A549 treated with Mapracorat at 1 μM for 4 hours (cell line): ENCODE data around the gene SMIM15. TPM values are rescaled to one million over a fixed set of nuclear protein-coding genes. Genes with fewer than 3 reads are reported as not detected.

Experiments
- total RNA-seq: library from RNA; stranded (reverse); fragments of 200-300 nt; extraction: Qiagen RNA extraction; gene quantifications from 5 replicates; pipeline ENCODE4 v1.2.3, GENCODE V29; 2022

The SMIM15 gene, protein sequence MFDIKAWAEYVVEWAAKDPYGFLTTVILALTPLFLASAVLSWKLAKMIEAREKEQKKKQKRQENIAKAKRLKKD
- 62.2 to 88.9 TPM (median 69.0 TPM) in 5 replicates for total RNA-seq

DNA sequence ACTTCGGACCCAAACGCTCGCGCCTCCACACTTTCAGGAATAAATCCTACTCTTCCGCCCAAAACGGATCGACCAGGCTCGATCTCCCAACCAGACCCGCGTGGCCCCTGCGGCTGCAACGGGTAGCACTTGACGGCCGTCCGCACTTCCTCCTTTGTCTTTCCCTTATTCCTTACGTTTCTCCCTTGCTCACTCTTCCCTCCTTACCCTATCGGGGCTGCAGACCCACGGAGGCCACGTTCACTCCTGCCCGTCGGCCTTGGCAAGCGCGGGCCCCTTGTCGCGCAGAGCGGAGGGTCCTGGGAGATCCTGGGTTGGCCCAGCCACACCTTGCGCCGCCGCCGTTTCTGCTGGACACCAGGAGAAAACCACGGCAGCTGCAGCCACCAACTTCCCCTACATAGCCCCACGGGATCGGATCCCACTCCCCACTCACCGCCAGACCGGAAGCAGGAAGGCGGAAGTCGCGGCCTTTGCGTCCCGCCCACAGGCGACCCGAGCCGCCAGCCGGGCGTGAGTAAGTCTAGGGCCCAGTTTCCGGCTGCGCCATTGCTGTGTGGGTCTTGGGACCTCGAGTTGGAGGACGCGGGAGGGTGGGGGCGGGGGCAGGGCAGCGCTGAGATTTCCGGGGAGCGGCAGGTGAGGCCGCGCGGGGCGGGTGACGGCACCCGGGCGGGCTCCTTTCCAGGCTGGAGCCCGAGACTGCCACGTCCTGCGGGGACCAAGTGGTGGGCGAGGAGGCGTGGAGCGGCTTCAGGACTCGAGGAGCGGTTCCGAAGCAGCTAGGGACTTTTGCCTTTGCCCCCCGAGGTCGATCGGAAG, at the start of gene SMIM15:
TSS of gene SMIM15 (minus strand) at position 459 of the 822 bp plus-strand sequence. CDS start 2,297 bp downstream, outside the sequence.

Other genes starting within 250 kb of the SMIM15 start
- 12.4 to 18.2 TPM (median 13.2 TPM) in 5 replicates for gene ERCC8, start 217.4 kb downstream of the SMIM15 start, total RNA-seq
- 69.8 to 82.5 TPM (median 79.0 TPM) in 5 replicates for gene NDUFAF2, start 217.3 kb downstream of the SMIM15 start, total RNA-seq
- gene ZSWIM6, start 169.8 kb upstream of the SMIM15 start, total RNA-seq, result 4.3 to 6.0 TPM (median 5.0 TPM) in 5 replicates